SK-N-SH treated with all-trans-retinoic acid at 6 μM for 48 hours (cell line): Measurements from ENCODE around the gene DCPS.

Source experiments
- ATAC-seq: fragments of 200-7000 bp; cut with Tn5 transposase; 3 replicates; pipeline ENCODE4 v1.9.1; 2020; ENCODE audit warnings: mild to moderate bottlenecking, moderate library complexity
- ARNTL ChIP-seq: fragments of 450-650 bp; formaldehyde crosslinking; IDR thresholded peaks from 2 replicates; pipeline ENCODE4 v1.5.0; 2020; ENCODE audit warnings: low read depth, mild to moderate bottlenecking, moderate library complexity, borderline replicate concordance
- BACH2 ChIP-seq: fragments of 250-450 bp; sonication (Bioruptor Pico); IDR thresholded peaks from 2 replicates; pipeline ENCODE4 v1.9.0; 2021; ENCODE audit warnings: mild to moderate bottlenecking, borderline replicate concordance
- CSDC2 ChIP-seq: fragments of 250-450 bp; sonication (Bioruptor Pico); IDR thresholded peaks from 2 replicates; pipeline ENCODE4 v1.5.0; 2020; ENCODE audit warnings: mild to moderate bottlenecking, moderate library complexity
- GLIS3 ChIP-seq: fragments of 250-450 bp; sonication (Bioruptor Pico); IDR thresholded peaks from 2 replicates; pipeline ENCODE4 v1.5.0; 2020; ENCODE audit warnings: mild to moderate bottlenecking, moderate library complexity
- ISL1 ChIP-seq: fragments of 250-450 bp; sonication (Bioruptor Pico); IDR thresholded peaks from 2 replicates; pipeline ENCODE4 v2.1.2; 2022; ENCODE audit warnings: mild to moderate bottlenecking, moderate library complexity
- OSR1 ChIP-seq: fragments of 250-450 bp; sonication (Bioruptor Pico); IDR thresholded peaks from 2 replicates; pipeline ENCODE4 v1.8.0; 2022; ENCODE audit warnings: moderate library complexity, mild to moderate bottlenecking, inconsistent platforms
- PATZ1 ChIP-seq: fragments of 250-450 bp; sonication (Bioruptor Pico); IDR thresholded peaks from 2 replicates; pipeline ENCODE4 v1.8.0; 2020; ENCODE audit warnings: mild to moderate bottlenecking, moderate library complexity, borderline replicate concordance
- POU6F1 ChIP-seq: fragments of 250-450 bp; sonication (Bioruptor Pico); IDR thresholded peaks from 2 replicates; pipeline ENCODE4 v1.8.0; 2021; ENCODE audit warnings: low read depth, mild to moderate bottlenecking, moderate library complexity, borderline replicate concordance
- PPARA ChIP-seq: fragments of 250-450 bp; sonication (Bioruptor Pico); IDR thresholded peaks from 2 replicates; pipeline ENCODE4 v1.5.0; 2020; ENCODE audit warnings: mild to moderate bottlenecking, borderline replicate concordance
- RARB ChIP-seq: fragments of 250-450 bp; sonication (Bioruptor Pico); IDR thresholded peaks from 2 replicates; pipeline ENCODE4 v1.8.0; 2021; ENCODE audit warnings: mild to moderate bottlenecking, moderate library complexity
- SNAI2 ChIP-seq: fragments of 250-450 bp; sonication (Bioruptor Pico); IDR thresholded peaks from 2 replicates; pipeline ENCODE4 v1.5.0; 2020; ENCODE audit warnings: mild to moderate bottlenecking, moderate library complexity
- TCF4 ChIP-seq: fragments of 250-450 bp; sonication (Bioruptor Pico); IDR thresholded peaks from 2 replicates; pipeline ENCODE4 v1.8.0; 2021; ENCODE audit warnings: mild to moderate bottlenecking, moderate library complexity, borderline replicate concordance
- TOX ChIP-seq: fragments of 250-450 bp; sonication (Bioruptor Pico); IDR thresholded peaks from 2 replicates; pipeline ENCODE4 v1.8.0; 2021; ENCODE audit warnings: mild to moderate bottlenecking, moderate library complexity, borderline replicate concordance
- TSHZ2 ChIP-seq: fragments of 250-450 bp; sonication (Bioruptor Pico); IDR thresholded peaks from 2 replicates; pipeline ENCODE4 v1.5.0; 2020; ENCODE audit warnings: mild to moderate bottlenecking, moderate library complexity
- ZFP3 ChIP-seq: fragments of 250-450 bp; sonication (Bioruptor Pico); IDR thresholded peaks from 2 replicates; pipeline ENCODE4 v1.5.0; 2020; ENCODE audit warnings: mild to moderate bottlenecking, moderate library complexity
- ZFP30 ChIP-seq: fragments of 450-650 bp; formaldehyde crosslinking; IDR thresholded peaks from 2 replicates; pipeline ENCODE4 v1.5.0; 2022; ENCODE audit warnings: mild to moderate bottlenecking, moderate library complexity
- ZNF565 ChIP-seq: fragments of 450-650 bp; formaldehyde crosslinking; conservative IDR thresholded peaks from 2 replicates; pipeline ENCODE4 v1.5.0; 2020; ENCODE audit warnings: low read depth, mild to moderate bottlenecking, moderate library complexity
- ZNF70 ChIP-seq: fragments of 450-650 bp; formaldehyde crosslinking; IDR thresholded peaks from 2 replicates; pipeline ENCODE4 v1.5.0; 2020; ENCODE audit warnings: mild to moderate bottlenecking, moderate library complexity
- ZNF8 ChIP-seq: fragments of 450-650 bp; formaldehyde crosslinking; IDR thresholded peaks from 2 replicates; pipeline ENCODE4 v1.5.0; 2020; ENCODE audit warnings: mild to moderate bottlenecking, moderate library complexity
- TF ChIP-seq, protein P1 (sequence below): fragments of 250-450 bp; sonication (Bioruptor Pico); IDR thresholded peaks from 2 replicates; pipeline ENCODE4 v1.5.1; 2021; ENCODE audit warnings: mild to moderate bottlenecking, moderate library complexity
- TF ChIP-seq, protein P2 (sequence below): fragments of 250-450 bp; sonication (Bioruptor Pico); IDR thresholded peaks from 2 replicates; pipeline ENCODE4 v1.5.1; 2020; ENCODE audit warnings: low read depth, mild to moderate bottlenecking, moderate library complexity

Gene DCPS

GRCh38 chr11:126329644-126330211, 25.9 kb downstream of the DCPS start (continued):
- TF ChIP-seq SNAI2 (CRISPR knock-in tag) (no peak), GLIS3 (CRISPR knock-in tag) (no peak), RARB (no peak), ISL1 (CRISPR knock-in tag) (no peak), ZNF8 (CRISPR knock-in tag) (no peak), ZFP30 (CRISPR knock-in tag) (no peak)
- TF ChIP-seq, all 23 proteins: peak for 0

- TF ChIP-seq ZNF8 (CRISPR knock-in tag), result no peak
- no peak for TF ChIP-seq TOX (CRISPR knock-in tag)
- TF ChIP-seq TSHZ2 (CRISPR knock-in tag), result no peak
- no peak for TF ChIP-seq ZFP3 (CRISPR knock-in tag)
- TF ChIP-seq PPARA (CRISPR knock-in tag), result no peak
- no peak for TF ChIP-seq BACH2 (CRISPR knock-in tag)
- TF ChIP-seq PATZ1 (CRISPR knock-in tag), result no peak
- no peak for TF ChIP-seq CSDC2 (CRISPR knock-in tag)
- TF ChIP-seq OSR1 (CRISPR knock-in tag), result no peak
- TF ChIP-seq ZNF70, result no peak
- TF ChIP-seq, protein P1, sequence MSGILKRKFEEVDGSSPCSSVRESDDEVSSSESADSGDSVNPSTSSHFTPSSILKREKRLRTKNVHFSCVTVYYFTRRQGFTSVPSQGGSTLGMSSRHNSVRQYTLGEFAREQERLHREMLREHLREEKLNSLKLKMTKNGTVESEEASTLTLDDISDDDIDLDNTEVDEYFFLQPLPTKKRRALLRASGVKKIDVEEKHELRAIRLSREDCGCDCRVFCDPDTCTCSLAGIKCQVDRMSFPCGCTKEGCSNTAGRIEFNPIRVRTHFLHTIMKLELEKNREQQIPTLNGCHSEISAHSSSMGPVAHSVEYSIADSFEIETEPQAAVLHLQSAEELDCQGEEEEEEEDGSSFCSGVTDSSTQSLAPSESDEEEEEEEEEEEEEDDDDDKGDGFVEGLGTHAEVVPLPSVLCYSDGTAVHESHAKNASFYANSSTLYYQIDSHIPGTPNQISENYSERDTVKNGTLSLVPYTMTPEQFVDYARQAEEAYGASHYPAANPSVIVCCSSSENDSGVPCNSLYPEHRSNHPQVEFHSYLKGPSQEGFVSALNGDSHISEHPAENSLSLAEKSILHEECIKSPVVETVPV (CRISPR knock-in tag), result no peak
- no peak for TF ChIP-seq ZNF565
- no peak for TF ChIP-seq TCF4 (CRISPR knock-in tag)
- no peak for TF ChIP-seq ISL1 (CRISPR knock-in tag)
- no peak for TF ChIP-seq POU6F1 (CRISPR knock-in tag)
- no peak for TF ChIP-seq ARNTL (CRISPR knock-in tag)
- TF ChIP-seq, protein P2, sequence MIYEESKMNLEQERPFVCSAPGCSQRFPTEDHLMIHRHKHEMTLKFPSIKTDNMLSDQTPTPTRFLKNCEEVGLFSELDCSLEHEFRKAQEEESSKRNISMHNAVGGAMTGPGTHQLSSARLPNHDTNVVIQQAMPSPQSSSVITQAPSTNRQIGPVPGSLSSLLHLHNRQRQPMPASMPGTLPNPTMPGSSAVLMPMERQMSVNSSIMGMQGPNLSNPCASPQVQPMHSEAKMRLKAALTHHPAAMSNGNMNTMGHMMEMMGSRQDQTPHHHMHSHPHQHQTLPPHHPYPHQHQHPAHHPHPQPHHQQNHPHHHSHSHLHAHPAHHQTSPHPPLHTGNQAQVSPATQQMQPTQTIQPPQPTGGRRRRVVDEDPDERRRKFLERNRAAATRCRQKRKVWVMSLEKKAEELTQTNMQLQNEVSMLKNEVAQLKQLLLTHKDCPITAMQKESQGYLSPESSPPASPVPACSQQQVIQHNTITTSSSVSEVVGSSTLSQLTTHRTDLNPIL, result no peak
- no peak for TF ChIP-seq ZFP30 (CRISPR knock-in tag)
- no peak for ATAC-seq
These were observed 27.4 kb downstream of the DCPS start for GRCh38 chr11:126331286-126331685.

GRCh38 chr11:126332221-126332711, 28.4 kb downstream of the DCPS start:
- no peak for TF ChIP-seq BACH2 (CRISPR knock-in tag)
- TF ChIP-seq ISL1 (CRISPR knock-in tag), result peak; percentile 27; the same call in 1 of the 2 replicates
- no peak for TF ChIP-seq PATZ1 (CRISPR knock-in tag)
- TF ChIP-seq TOX (CRISPR knock-in tag), result 0 out of 2 replicates have a peak, but pooled peaks have one; percentile 25
- TF ChIP-seq, all 23 proteins: peak for 2
- ATAC-seq, result peak; percentile 92
